ENCODE results near the gene UTS2B.

UTS2B gene

GRCh38 chr3:191329654-191330529 is at the start of gene UTS2B:
TSS of gene UTS2B (minus strand) at chr3:191330526. CDS start at chr3:191282189, 48,337 bp downstream.
- DNase-seq = peak; percentile 82

GRCh38 chr3:191380001-191380400 is 49.7 kb upstream of the UTS2B start:
- no peak for DNase-seq

- no peak for DNase-seq
These were observed 49.1 kb upstream of the UTS2B start for GRCh38 chr3:191379446-191379845.

GRCh38 chr3:191378142-191378812 is 48.0 kb upstream of the UTS2B start:
- DNase-seq = no peak

GRCh38 chr3:191376516-191377141 is 46.3 kb upstream of the UTS2B start:
- DNase-seq = no peak

- no peak for DNase-seq
These were observed 43.0 kb upstream of the UTS2B start for GRCh38 chr3:191373327-191373726.

- DNase-seq = no peak
These were observed 41.8 kb upstream of the UTS2B start for GRCh38 chr3:191372122-191372521.

- no peak for DNase-seq
These were observed 39.3 kb upstream of the UTS2B start for GRCh38 chr3:191369616-191370010.

GRCh38 chr3:191368755-191369615 is 38.7 kb upstream of the UTS2B start:
- no peak for DNase-seq

- no peak for DNase-seq
These were observed 36.3 kb upstream of the UTS2B start for GRCh38 chr3:191366675-191367074.

GRCh38 chr3:191363221-191363620 is 32.9 kb upstream of the UTS2B start:
- no peak for DNase-seq

GRCh38 chr3:191362524-191363090 is 32.3 kb upstream of the UTS2B start:
- no peak for DNase-seq

- DNase-seq = no peak
These were observed 31.7 kb upstream of the UTS2B start for GRCh38 chr3:191362037-191362436.

GRCh38 chr3:191361456-191361855 is 31.1 kb upstream of the UTS2B start:
- no peak for DNase-seq

- DNase-seq = no peak
These were observed 30.3 kb upstream of the UTS2B start for GRCh38 chr3:191360620-191361019.

GRCh38 chr3:191358929-191359328 is 28.6 kb upstream of the UTS2B start:
- no peak for DNase-seq

GRCh38 chr3:191357909-191358308 is 27.6 kb upstream of the UTS2B start:
- DNase-seq = no peak

- DNase-seq = peak; percentile 49
These were observed 26.5 kb upstream of the UTS2B start for GRCh38 chr3:191356631-191357439.

- no peak for DNase-seq
These were observed 25.1 kb upstream of the UTS2B start for GRCh38 chr3:191355406-191355805.

- DNase-seq = no peak
These were observed 22.9 kb upstream of the UTS2B start for GRCh38 chr3:191353022-191353777.

- no peak for DNase-seq
These were observed 21.7 kb upstream of the UTS2B start for GRCh38 chr3:191352014-191352413.
